EL (cell line): ENCODE measurements around the gene DGUOK.
"Not testable (repeated sequence)": the region's sequence is repeated elsewhere in the genome, so short reads cannot be mapped to it uniquely, and the experiment has no call there.

ENCODE experiments used
- DNase-seq: peaks from one replicate; pipeline ENCODE4 v3.0.0-alpha.2; 2016

DGUOK gene

GRCh38 chr2:73926493-73927327, at the start of gene DGUOK:
Gene DGUOK, plus strand, starts transcription at chr2:73926880. Its CDS starts 31 bp downstream, at chr2:73926911.
- DNase-seq: peak; percentile 99

GRCh38 chr2:73877071-73877802, 49.4 kb upstream of the DGUOK start:
- no peak for DNase-seq

- not testable (repeated sequence) for DNase-seq
Observed at GRCh38 chr2:73877984-73878383, 48.7 kb upstream of the DGUOK start.

GRCh38 chr2:73885406-73885805, 41.3 kb upstream of the DGUOK start:
- no peak for DNase-seq

- no peak for DNase-seq
Observed at GRCh38 chr2:73886357-73886756, 40.3 kb upstream of the DGUOK start.

GRCh38 chr2:73887596-73888353, 38.9 kb upstream of the DGUOK start:
- not testable (repeated sequence) for DNase-seq

- DNase-seq: no peak
Observed at GRCh38 chr2:73888388-73888787, 38.3 kb upstream of the DGUOK start.

GRCh38 chr2:73889206-73889605, 37.5 kb upstream of the DGUOK start:
- DNase-seq: no peak

- no peak for DNase-seq
Observed at GRCh38 chr2:73890301-73891092, 36.2 kb upstream of the DGUOK start.

GRCh38 chr2:73891276-73891901, 35.3 kb upstream of the DGUOK start:
- no peak for DNase-seq

- DNase-seq: peak; percentile 35
Observed at GRCh38 chr2:73892631-73893329, 33.9 kb upstream of the DGUOK start, which contains the start of gene ACTG2. Gene ACTG2, plus strand, starts transcription at chr2:73893008. Its CDS starts 8,304 bp downstream, at chr2:73901312.

GRCh38 chr2:73893764-73894474, 32.8 kb upstream of the DGUOK start:
- no peak for DNase-seq

- DNase-seq: no peak
Observed at GRCh38 chr2:73894475-73894850, 32.2 kb upstream of the DGUOK start.

- no peak for DNase-seq
Observed at GRCh38 chr2:73894877-73895276, 31.8 kb upstream of the DGUOK start.

- DNase-seq: no peak
Observed at GRCh38 chr2:73895473-73895872, 31.2 kb upstream of the DGUOK start.

- peak; percentile 77 for DNase-seq
Observed at GRCh38 chr2:73896362-73897239, 30.1 kb upstream of the DGUOK start.

- no peak for DNase-seq
Observed at GRCh38 chr2:73897240-73897583, 29.5 kb upstream of the DGUOK start.

GRCh38 chr2:73897934-73898333, 28.7 kb upstream of the DGUOK start:
- no peak for DNase-seq

GRCh38 chr2:73899801-73900336, 26.8 kb upstream of the DGUOK start:
- DNase-seq: no peak
